HuH-7 (cell line): ENCODE measurements around the gene ABCC4.

Experiments
- DNase-seq: peaks from one replicate; pipeline ENCODE4 v3.0.0; 2011; ENCODE audit warnings: low spot score

Gene ABCC4

GRCh38 chr13:95044452-95045205 is 256.6 kb downstream of the ABCC4 start:
- no peak for DNase-seq

GRCh38 chr13:95039415-95039814 is 261.8 kb downstream of the ABCC4 start:
- no peak for DNase-seq

- no peak for DNase-seq
These were observed 262.3 kb downstream of the ABCC4 start for GRCh38 chr13:95038949-95039348.

- no peak for DNase-seq
These were observed 265.7 kb downstream of the ABCC4 start for GRCh38 chr13:95035311-95036109.

GRCh38 chr13:95033890-95034289 is 267.4 kb downstream of the ABCC4 start:
- DNase-seq = no peak

GRCh38 chr13:95032121-95032520 is 269.1 kb downstream of the ABCC4 start:
- DNase-seq = no peak

GRCh38 chr13:95030821-95031343 is 270.4 kb downstream of the ABCC4 start:
- no peak for DNase-seq

- DNase-seq = no peak
These were observed 273.6 kb downstream of the ABCC4 start for GRCh38 chr13:95027638-95028037.

GRCh38 chr13:95025116-95025515 is 276.1 kb downstream of the ABCC4 start:
- DNase-seq = no peak

- DNase-seq = no peak
These were observed 277.8 kb downstream of the ABCC4 start for GRCh38 chr13:95023405-95023804.

GRCh38 chr13:95020298-95020987 is 280.8 kb downstream of the ABCC4 start:
- no peak for DNase-seq

- no peak for DNase-seq
These were observed 281.4 kb downstream of the ABCC4 start for GRCh38 chr13:95019886-95020285.

GRCh38 chr13:95007322-95007721 is 293.9 kb downstream of the ABCC4 start:
- no peak for DNase-seq

GRCh38 chr13:95005300-95005699 is 296.0 kb downstream of the ABCC4 start:
- DNase-seq = no peak

GRCh38 chr13:95003019-95003813 is 298.0 kb downstream of the ABCC4 start:
- DNase-seq = no peak

GRCh38 chr13:95002126-95002525 is 299.1 kb downstream of the ABCC4 start:
- DNase-seq = no peak

GRCh38 chr13:94999871-95000270 is 301.4 kb downstream of the ABCC4 start:
- no peak for DNase-seq

- no peak for DNase-seq
These were observed 304.1 kb downstream of the ABCC4 start for GRCh38 chr13:94997126-94997525.

- DNase-seq = no peak
These were observed 304.8 kb downstream of the ABCC4 start for GRCh38 chr13:94996445-94996844.

GRCh38 chr13:94994506-94994905 is 306.7 kb downstream of the ABCC4 start:
- no peak for DNase-seq

GRCh38 chr13:94993616-94994015 is 307.6 kb downstream of the ABCC4 start:
- no peak for DNase-seq
